SK-N-SH (cell line): Measurements from ENCODE around the gene SPATA33.

Experiments used
- CTCF ChIP-seq: fragments of 200-600 bp; sonication (generic); IDR thresholded peaks from 2 replicates; pipeline ENCODE4 v1.6.1; 2017; ENCODE audit warnings: antibody characterized with exemption, mild to moderate bottlenecking, moderate library complexity
- EP300 ChIP-seq, 2 experiments: IDR thresholded peaks; 2 replicates each; pipeline versions ENCODE4 v1.4.0 to v1.6.1; 2012; ENCODE audit warnings: borderline replicate concordance in 1 of 2, low read depth in 1 of 2, low read length in 1 of 2
- EZH2phosphoT487 ChIP-seq: fragments of 200-600 bp; sonication (generic); IDR thresholded peaks from 2 replicates; pipeline ENCODE4 v1.6.1; 2017; ENCODE audit warnings: low read depth, mixed run types, mild to moderate bottlenecking, antibody characterized with exemption, moderate library complexity, borderline replicate concordance
- GABPA ChIP-seq: IDR thresholded peaks from 2 replicates; pipeline ENCODE4 v1.4.0; 2012; ENCODE audit warnings: low read depth, mild to moderate bottlenecking
- JUND ChIP-seq: IDR thresholded peaks from 2 replicates; pipeline ENCODE4 v1.4.0; 2012
- MEF2A ChIP-seq: IDR thresholded peaks from 2 replicates; pipeline ENCODE4 v1.4.0; 2012; ENCODE audit warnings: low read depth, borderline replicate concordance
- NFIC ChIP-seq: IDR thresholded peaks from 2 replicates; pipeline ENCODE4 v1.4.0; 2012; ENCODE audit warnings: borderline replicate concordance
- NRF1 ChIP-seq: IDR thresholded peaks from 2 replicates; pipeline ENCODE4 v1.6.1; 2012; ENCODE audit warnings: low read depth, mild to moderate bottlenecking, low read length
- POLR2AphosphoS5 ChIP-seq: IDR thresholded peaks from 2 replicates; pipeline ENCODE4 v1.6.1; 2012; ENCODE audit warnings: low read depth, low read length
- REST ChIP-seq: IDR thresholded peaks from 2 replicates; pipeline ENCODE4 v1.6.1; 2012; ENCODE audit warnings: mild to moderate bottlenecking, low read depth, low read length, moderate library complexity
- USF2 ChIP-seq: fragments of 150-350 bp; IDR thresholded peaks from 2 replicates; pipeline ENCODE4 v1.6.1; 2017; ENCODE audit warnings: antibody characterized with exemption, low read length, low read depth, borderline replicate concordance
- TF ChIP-seq, protein P1 (sequence below): IDR thresholded peaks from 2 replicates; pipeline ENCODE4 v1.4.0; 2012; ENCODE audit warnings: low read depth, borderline replicate concordance

- TF ChIP-seq CTCF (no peak), MEF2A (no peak), REST (no peak), USF2 (no peak), JUND (no peak), POLR2AphosphoS5 (no peak), GABPA (no peak), EZH2phosphoT487 (no peak), NFIC (no peak), NRF1 (no peak), EP300 (IDR thresholded peaks at IDR 0.05; ENCODE audit: borderline replicate concordance in 1 of 2, low read depth in 1 of 2, low read length in 1 of 2) (no peak)
- TF ChIP-seq, protein P1, sequence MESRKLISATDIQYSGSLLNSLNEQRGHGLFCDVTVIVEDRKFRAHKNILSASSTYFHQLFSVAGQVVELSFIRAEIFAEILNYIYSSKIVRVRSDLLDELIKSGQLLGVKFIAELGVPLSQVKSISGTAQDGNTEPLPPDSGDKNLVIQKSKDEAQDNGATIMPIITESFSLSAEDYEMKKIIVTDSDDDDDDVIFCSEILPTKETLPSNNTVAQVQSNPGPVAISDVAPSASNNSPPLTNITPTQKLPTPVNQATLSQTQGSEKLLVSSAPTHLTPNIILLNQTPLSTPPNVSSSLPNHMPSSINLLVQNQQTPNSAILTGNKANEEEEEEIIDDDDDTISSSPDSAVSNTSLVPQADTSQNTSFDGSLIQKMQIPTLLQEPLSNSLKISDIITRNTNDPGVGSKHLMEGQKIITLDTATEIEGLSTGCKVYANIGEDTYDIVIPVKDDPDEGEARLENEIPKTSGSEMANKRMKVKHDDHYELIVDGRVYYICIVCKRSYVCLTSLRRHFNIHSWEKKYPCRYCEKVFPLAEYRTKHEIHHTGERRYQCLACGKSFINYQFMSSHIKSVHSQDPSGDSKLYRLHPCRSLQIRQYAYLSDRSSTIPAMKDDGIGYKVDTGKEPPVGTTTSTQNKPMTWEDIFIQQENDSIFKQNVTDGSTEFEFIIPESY, result no peak
Measured at GRCh38 chr16:89716493-89716892, 58.9 kb downstream of the SPATA33 start.
